Measurements from ENCODE around the gene DTNB. TPM values are rescaled to one million over a fixed set of nuclear protein-coding genes. Genes with fewer than 3 reads are reported as not detected.

DTNB gene
- total RNA-seq, 1 donor from 2014 or later, result 8.0 TPM

GRCh38 chr2:25338401-25338800 lies 335.0 kb downstream of the DTNB start:
- DNase-seq, result no peak

GRCh38 chr2:25337891-25338290 lies 335.5 kb downstream of the DTNB start:
- DNase-seq, result no peak

- no peak for DNase-seq
These were observed 336.1 kb downstream of the DTNB start for GRCh38 chr2:25337276-25337675.

- peak; percentile 38 for DNase-seq
These were observed 337.0 kb downstream of the DTNB start for GRCh38 chr2:25336383-25336841.

DNA sequence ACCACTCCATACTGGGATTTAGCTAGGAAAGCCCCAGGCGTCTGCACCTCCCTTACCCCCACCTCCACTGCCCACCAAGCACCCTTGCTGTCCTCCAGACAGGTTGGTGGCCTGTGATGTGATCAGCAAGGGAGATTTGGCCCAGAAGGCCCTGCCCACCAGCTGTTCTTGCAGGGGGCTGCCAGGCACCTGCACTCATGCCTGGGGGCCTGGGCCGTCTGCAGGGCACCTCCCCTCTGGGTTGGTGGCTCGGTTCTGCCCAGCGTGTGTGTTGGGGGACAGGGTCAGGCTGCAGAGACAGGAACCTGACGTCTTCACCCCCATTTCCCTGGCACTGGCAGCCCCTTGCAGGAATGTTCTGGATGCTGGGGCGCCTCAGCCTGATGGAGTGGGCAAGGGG lies 337.4 kb downstream of the DTNB start:
- no peak for DNase-seq

DNA sequence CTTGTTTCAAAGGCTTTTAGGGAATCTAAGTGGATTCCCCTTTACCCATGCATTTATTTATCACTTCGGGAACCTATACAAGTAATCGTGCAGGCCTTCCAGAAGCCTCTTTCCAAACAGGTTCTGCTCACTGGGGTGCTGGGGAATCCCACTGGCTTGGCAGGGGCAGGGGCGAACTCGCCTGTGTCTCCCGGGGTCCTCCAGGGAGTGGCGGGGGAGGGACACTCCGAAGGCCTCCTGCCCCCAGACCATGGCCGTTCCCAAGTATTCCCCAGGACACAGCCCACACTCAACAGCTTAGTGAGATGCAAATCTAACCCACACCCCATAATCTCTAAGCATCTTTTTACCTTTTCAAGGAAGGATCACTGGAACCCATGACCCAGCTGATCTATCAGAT lies 338.2 kb downstream of the DTNB start:
- DNase-seq, result no peak

GRCh38 chr2:25334482-25334881 lies 338.9 kb downstream of the DTNB start:
- no peak for DNase-seq

DNA sequence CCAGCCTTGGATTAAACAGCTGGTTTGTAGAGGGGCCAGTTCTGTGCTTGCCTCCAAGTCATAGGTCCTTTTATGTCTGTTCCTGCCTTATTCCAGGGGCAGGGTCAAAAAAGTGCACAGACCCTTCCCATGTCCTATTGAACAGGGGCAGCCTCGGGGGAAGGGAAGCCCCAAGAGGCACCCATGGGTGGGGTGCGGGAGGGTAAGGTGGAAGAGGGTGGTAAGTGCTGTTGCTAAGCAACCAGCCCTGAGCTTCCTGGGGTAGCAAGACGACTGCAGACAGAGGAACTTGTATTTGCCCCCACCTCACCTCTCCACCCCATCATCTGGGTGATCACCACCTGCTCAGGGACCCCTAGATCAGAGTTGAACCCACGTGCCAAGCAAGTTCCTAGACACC lies 339.4 kb downstream of the DTNB start:
- DNase-seq, result no peak

DNA sequence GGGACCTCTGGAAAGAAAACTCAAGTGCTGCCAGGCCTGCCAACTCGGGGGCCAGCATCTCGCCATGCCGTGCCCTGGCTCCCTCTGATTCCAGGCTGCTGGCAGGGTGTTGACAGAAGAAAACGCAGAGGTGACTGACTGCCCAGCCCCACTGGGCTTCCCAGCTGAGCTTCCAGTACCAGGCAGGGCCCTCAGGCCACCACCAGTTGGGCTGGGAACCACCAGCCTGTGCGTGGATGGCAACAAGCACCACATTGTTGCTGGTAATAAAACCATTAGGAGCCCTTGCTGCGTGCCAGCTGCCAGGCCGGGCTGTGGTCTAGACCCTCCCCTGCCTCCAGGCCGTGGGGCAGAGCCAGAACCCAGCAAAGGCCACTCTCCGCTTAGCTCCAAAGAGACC lies 340.8 kb downstream of the DTNB start:
- DNase-seq, result no peak

GRCh38 chr2:25331686-25332365 lies 341.6 kb downstream of the DTNB start:
- no peak for DNase-seq

GRCh38 chr2:25330937-25331336 lies 342.4 kb downstream of the DTNB start:
- DNase-seq, result no peak

GRCh38 chr2:25330273-25330672 lies 343.1 kb downstream of the DTNB start:
- DNase-seq, result no peak

GRCh38 chr2:25328152-25329085 lies 345.0 kb downstream of the DTNB start:
- no peak for DNase-seq

Small RNA genes within 50 kb of the gene (small RNA-seq; reads per million reads assigned to genes)
- 4.1 reads per million, percentile 92 among the genes with 10 or more reads in this experiment for gene MIR1301 (ENCODE audit: low replicate concordance)
- not detected for gene RF00019 (ENCODE audit: low replicate concordance)

Other genes with a start within 250 kb of the DTNB start
- gene ASXL2, start 204.9 kb upstream of the DTNB start, total RNA-seq, result 12.2 TPM